Tibial nerve (tissue), 4 donors: Measurements from ENCODE around the gene SPRY4. TPM values are rescaled to one million over a fixed set of nuclear protein-coding genes. Genes with fewer than 3 reads are reported as not detected.

Source experiments
- DNase-seq, 2 donors: peaks; one replicate each; pipeline ENCODE4 v3.0.0-alpha.2; 2019; ENCODE audit warnings: low spot score in 2 of 2
- H3K27ac ChIP-seq, 4 donors: fragments of 200-600 bp; sonication (generic) in 3 of 4; one replicate each; pipeline ENCODE4 v1.5.1; 2017 to 2019; ENCODE audit warnings: mild to moderate bottlenecking in 1 of 4
- H3K27me3 ChIP-seq, 2 donors: fragments of 200-600 bp; sonication (generic) in 1 of 2; one replicate each; pipeline versions ENCODE4 v1.5.1 to v1.6.0; 2017 to 2019
- H3K36me3 ChIP-seq, 3 donors: fragments of 200-600 bp; sonication (generic); one replicate each; pipeline ENCODE4 v1.5.1; 2018 to 2019
- H3K4me1 ChIP-seq, 4 donors: fragments of 200-600 bp; sonication (generic) in 3 of 4; one replicate each; pipeline ENCODE4 v1.5.1; 2017 to 2019
- H3K4me3 ChIP-seq, 4 donors: fragments of 200-600 bp; sonication (generic) in 3 of 4; one replicate each; pipeline ENCODE4 v1.5.1; 2017 to 2019; ENCODE audit warnings: mild to moderate bottlenecking in 1 of 4, moderate library complexity in 1 of 4
- H3K9me3 ChIP-seq, 4 donors: fragments of 200-600 bp; sonication (generic) in 3 of 4; one replicate each; pipeline ENCODE4 v1.5.1; 2017 to 2019
- CTCF ChIP-seq, 5 experiments: fragments of 200-600 bp in 3 of 5; fragments of 450-650 bp in 2 of 5; sonication (generic) in 3 of 5; IDR thresholded peaks; one replicate each; pipeline ENCODE4 v1.5.1; 2016 to 2019; ENCODE audit warnings: antibody characterized with exemption in 5 of 5, mild to moderate bottlenecking in 3 of 5, moderate library complexity in 2 of 5
- EP300 ChIP-seq, 2 donors: sonication (generic); formaldehyde crosslinking; IDR thresholded peaks; one replicate each; pipeline ENCODE4 v1.6.1; 2017; ENCODE audit warnings: antibody characterized with exemption in 2 of 2, mild to moderate bottlenecking in 1 of 2
- POLR2A ChIP-seq, 2 donors: fragments of 450-650 bp; IDR thresholded peaks; one replicate each; pipeline ENCODE4 v1.6.1; 2017; ENCODE audit warnings: antibody characterized with exemption in 2 of 2, mild to moderate bottlenecking in 2 of 2, moderate library complexity in 2 of 2
- WGBS, 2 donors: methylation state at CpG; one replicate each; pipeline ENCODE4 v1.1.5; 2018; 5-methylcytosine and 5-hydroxymethylcytosine counted together
- total RNA-seq, 4 donors: library from RNA; depleted of rRNA; stranded (reverse); fragments of >200 nt; gene quantifications; one replicate each; pipeline ENCODE4 v1.1.0, GENCODE V29; 2016

Gene SPRY4
- total RNA-seq, 4 donors from 2014 or later = 5.1 to 30.9 (median 17.9) TPM

DNA sequence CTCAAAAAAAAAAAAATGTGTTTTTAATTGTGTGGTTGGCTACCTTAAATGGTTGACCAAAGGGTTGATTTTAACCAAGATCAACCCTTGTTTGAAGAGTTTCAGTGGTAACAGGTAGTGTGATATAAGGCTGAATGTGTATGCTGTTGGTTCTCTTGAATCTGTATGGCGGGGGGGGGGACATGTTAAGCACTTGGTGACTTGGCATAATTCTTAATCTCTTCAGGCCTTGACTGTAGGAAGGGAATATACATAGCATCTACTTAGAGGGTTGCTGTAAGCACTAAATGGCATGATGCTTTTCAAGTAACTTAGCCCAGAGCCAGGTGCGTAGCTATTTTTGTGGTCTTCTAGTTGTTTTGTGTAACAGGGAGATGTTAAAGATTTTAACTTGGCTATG, 5.6 kb upstream of the SPRY4 start:
- DNase-seq = no peak
- no peak overlapping the region for H3K4me3 ChIP-seq
- no peaks in the 10 kb centered on the region for H3K9me3 ChIP-seq
- no peak overlapping the region for H3K27ac ChIP-seq
- H3K27me3 ChIP-seq = no peaks in the 10 kb centered on the region
- 46 to 48% methylated on average over 2 of the region's 2 CpGs for WGBS, 2 donors
- no peaks in the 10 kb centered on the region for H3K36me3 ChIP-seq
- TF ChIP-seq POLR2A (IDR thresholded peaks at IDR 0.05) (no peak), CTCF (IDR thresholded peaks at IDR 0.05) (no peak), EP300 (IDR thresholded peaks at IDR 0.05) (no peak)
- H3K4me1 ChIP-seq = peaks cover 0 to 19% (median 7%) of the 10 kb centered on the region in 4 donors

DNA sequence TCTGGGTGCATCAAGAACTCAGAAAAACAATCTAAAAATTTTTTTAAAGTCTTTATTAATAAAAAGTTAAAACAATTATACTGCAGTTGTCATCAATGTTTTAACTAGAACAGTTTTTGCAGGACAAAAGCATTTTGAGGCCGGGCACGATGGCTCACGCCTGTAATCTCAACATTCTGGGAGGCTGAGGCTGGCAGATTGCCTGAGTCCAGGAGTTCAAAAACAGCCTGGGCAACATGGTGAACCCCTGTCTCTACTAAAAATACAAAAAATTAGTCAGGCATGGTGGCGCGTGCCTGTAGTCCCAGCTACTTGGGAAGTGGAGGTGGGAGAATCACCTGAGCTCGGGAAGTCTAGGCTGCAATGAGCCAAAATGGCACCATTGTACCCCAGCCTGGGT, 5.2 kb upstream of the SPRY4 start:
- Histone ChIP-seq H3K36me3 (no peaks in the 10 kb centered on the region), H3K27ac (no peak overlapping the region), H3K4me3 (no peak overlapping the region), H3K4me1 (peaks cover 0 to 23% (median 10%) of the 10 kb centered on the region in 4 donors), H3K9me3 (no peaks in the 10 kb centered on the region), H3K27me3 (no peaks in the 10 kb centered on the region)
- no peak for DNase-seq
- 87 to 93% methylated on average over 6 of the region's 6 CpGs for WGBS, 2 donors
- TF ChIP-seq POLR2A (IDR thresholded peaks at IDR 0.05) = no peak
- TF ChIP-seq CTCF (IDR thresholded peaks at IDR 0.05) = no peak
- TF ChIP-seq EP300 (IDR thresholded peaks at IDR 0.05) = no peak

GRCh38 chr5:142327111-142327842, 2.5 kb upstream of the SPRY4 start:
- TF ChIP-seq CTCF (IDR thresholded peaks at IDR 0.05) = no peak
- no peak for TF ChIP-seq POLR2A (IDR thresholded peaks at IDR 0.05)
- TF ChIP-seq EP300 (IDR thresholded peaks at IDR 0.05) = no peak
- WGBS, 2 donors = 47 to 55% methylated on average over 9 of the region's 9 CpGs
- no peak for DNase-seq
- Histone ChIP-seq H3K4me3 (no peak overlapping the region), H3K36me3 (no peaks in the 10 kb centered on the region), H3K27me3 (no peaks in the 10 kb centered on the region), H3K9me3 (no peaks in the 10 kb centered on the region), H3K4me1 (peaks cover 0 to 45% (median 17%) of the 10 kb centered on the region in 4 donors), H3K27ac (peak overlapping the region in 1 of 4 donors; percentile 28)

DNA sequence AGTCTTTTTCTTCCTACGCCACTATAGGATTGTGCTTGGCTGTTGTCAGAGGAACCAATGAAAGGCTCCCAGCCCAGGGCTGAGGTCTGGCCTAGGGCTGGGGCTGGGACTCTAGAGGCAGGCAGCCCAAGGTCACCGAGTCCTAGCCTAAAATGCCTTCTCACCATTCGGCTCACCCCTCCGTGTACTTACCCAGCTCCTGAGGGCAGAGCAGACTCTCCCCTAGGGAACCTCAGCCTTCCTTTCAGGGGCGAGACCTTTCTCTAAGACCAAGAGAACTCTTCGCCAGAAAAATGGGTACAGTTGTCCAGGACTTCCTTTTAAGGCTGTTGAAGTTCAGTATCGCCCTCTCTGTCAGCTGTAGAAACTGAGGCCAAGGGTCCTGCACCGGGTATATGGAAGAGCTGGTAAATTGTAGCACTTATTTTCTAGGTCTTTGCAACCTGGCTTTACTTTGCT, 1.7 kb upstream of the SPRY4 start:
- Histone ChIP-seq H3K36me3 (no peaks in the 10 kb centered on the region), H3K27me3 (no peaks in the 10 kb centered on the region), H3K4me3 (peak overlapping the region in 2 of 4 donors; percentile 67 to 68), H3K27ac (peak overlapping the region in 3 of 4 donors; percentile 15 to 60 (median 25)), H3K4me1 (peaks cover 0 to 53% (median 18%) of the 10 kb centered on the region in 4 donors), H3K9me3 (no peaks in the 10 kb centered on the region)
- TF ChIP-seq EP300 (IDR thresholded peaks at IDR 0.05) (no peak), CTCF (IDR thresholded peaks at IDR 0.05) (no peak), POLR2A (IDR thresholded peaks at IDR 0.05) (no peak)
- WGBS, 2 donors = 57 to 71% methylated on average over 8 of the region's 8 CpGs
- DNase-seq = no peak

DNA sequence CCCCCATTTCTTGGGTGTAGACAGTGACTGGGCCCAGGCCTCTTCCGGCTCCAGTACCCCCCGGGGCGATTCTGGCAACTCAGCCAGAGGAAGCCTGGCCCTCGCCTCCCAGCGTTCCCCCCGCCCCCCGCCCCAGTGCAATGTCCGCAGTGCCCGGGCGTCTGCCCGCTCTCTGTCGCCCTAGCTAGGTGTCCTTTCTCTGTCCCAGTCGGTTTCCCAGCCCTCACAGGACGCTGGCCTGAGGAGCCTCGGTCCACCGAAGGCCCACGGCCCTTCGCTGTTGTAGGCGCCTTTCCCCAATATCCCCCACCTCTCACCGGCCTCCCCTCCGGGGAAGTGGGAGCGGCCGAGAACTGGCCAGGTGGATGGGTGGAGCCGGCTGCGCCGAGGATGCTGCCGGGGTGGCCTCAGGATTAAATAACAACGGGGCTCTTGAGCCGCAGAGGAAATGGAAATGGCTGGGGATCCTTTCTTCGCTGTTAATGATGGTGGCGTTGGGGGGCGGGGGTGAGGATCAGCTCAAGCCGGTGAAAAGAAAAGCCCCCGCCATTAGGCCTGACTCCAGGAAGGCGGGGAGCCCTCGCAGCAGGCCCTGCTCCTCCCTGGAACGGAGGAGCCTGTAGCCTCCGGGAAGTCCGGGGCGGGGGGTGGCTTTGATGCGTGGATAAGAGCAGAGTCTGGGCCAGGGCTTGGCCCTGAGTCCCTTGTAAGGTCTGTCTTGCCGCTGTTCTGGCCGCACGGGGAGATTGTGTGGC, 1.1 kb upstream of the SPRY4 start:
- peak overlapping the region in 3 of 4 donors; percentile 25 to 78 (median 60) for H3K27ac ChIP-seq
- DNase-seq = peak in 1 of 2 donors; percentile 51
- peak overlapping the region; percentile 50 to 68 (median 61) for H3K4me3 ChIP-seq
- 9 to 15% methylated on average over 17 to 40 of the region's 44 CpGs for WGBS, 2 donors
- TF ChIP-seq POLR2A (IDR thresholded peaks at IDR 0.05) (no peak), EP300 (IDR thresholded peaks at IDR 0.05) (no peak), CTCF (IDR thresholded peaks at IDR 0.05) (no peak)
- H3K9me3 ChIP-seq = no peaks in the 10 kb centered on the region
- H3K4me1 ChIP-seq = peaks cover 0 to 59% (median 22%) of the 10 kb centered on the region in 4 donors
- no peaks in the 10 kb centered on the region for H3K36me3 ChIP-seq
- H3K27me3 ChIP-seq = no peaks in the 10 kb centered on the region
